RWPE2 (cell line): ENCODE measurements around the gene TLE4.

Source experiments
- ATAC-seq: fragments of 200-7000 bp; cut with Tn5 transposase; 3 replicates; pipeline ENCODE4 v1.9.1; 2021; ENCODE audit warnings: low read depth
- DNase-seq: peaks from one replicate; pipeline ENCODE4 v3.0.0-alpha.2; 2020; ENCODE audit warnings: low spot score
- H3K27ac ChIP-seq: fragments of 450-650 bp; 2 replicates; pipeline ENCODE4 v1.5.1; 2017; ENCODE audit warnings: mild to moderate bottlenecking; ENCODE audit not compliant: poor library complexity, severe bottlenecking
- H3K27me3 ChIP-seq: fragments of 250-450 bp; sonication (Bioruptor Pico); 2 replicates; pipeline ENCODE4 v1.5.1; 2021; ENCODE audit warnings: mild to moderate bottlenecking, moderate library complexity; ENCODE audit not compliant: insufficient read depth, poor library complexity, severe bottlenecking
- H3K36me3 ChIP-seq: fragments of 250-450 bp; sonication (Bioruptor Pico); 2 replicates; pipeline ENCODE4 v1.5.1; 2020; ENCODE audit warnings: low read depth, mild to moderate bottlenecking, moderate library complexity
- H3K4me1 ChIP-seq: fragments of 250-450 bp; sonication (Bioruptor Pico); 2 replicates; pipeline ENCODE4 v1.5.1; 2021; ENCODE audit warnings: mild to moderate bottlenecking, moderate library complexity; ENCODE audit not compliant: insufficient read depth, poor library complexity, severe bottlenecking
- H3K4me3 ChIP-seq: fragments of 250-450 bp; sonication (Bioruptor Pico); 2 replicates; pipeline ENCODE4 v1.5.1; 2021; ENCODE audit warnings: mild to moderate bottlenecking, moderate library complexity; ENCODE audit not compliant: severe bottlenecking
- H3K9me3 ChIP-seq: fragments of 250-450 bp; sonication (Bioruptor Pico); 2 replicates; pipeline ENCODE4 v1.5.1; 2021; ENCODE audit warnings: mild to moderate bottlenecking, moderate library complexity; ENCODE audit not compliant: severe bottlenecking
- CTCF ChIP-seq: fragments of 450-650 bp; IDR thresholded peaks from one replicate; pipeline ENCODE4 v1.5.1; 2017; ENCODE audit warnings: mild to moderate bottlenecking, moderate library complexity; ENCODE audit not compliant: poor library complexity, severe bottlenecking

The TLE4 gene

GRCh38 chr9:79570448-79571308, 1.1 kb upstream of the TLE4 start:
- peak overlapping the region; percentile 61 for H3K4me3 ChIP-seq
- H3K9me3 ChIP-seq: no peaks in the 10 kb centered on the region
- no peak for TF ChIP-seq CTCF
- no peak; the same call in 2 of the 3 replicates for ATAC-seq
- peak overlapping the region; percentile 56 for H3K27ac ChIP-seq
- DNase-seq: peak; percentile 51
- no peaks in the 10 kb centered on the region for H3K27me3 ChIP-seq
- H3K4me1 ChIP-seq: peaks cover 3% of the 10 kb centered on the region
- H3K36me3 ChIP-seq: no peaks in the 10 kb centered on the region

- DNase-seq (no peak), ATAC-seq (no peak)
- peak overlapping the region; percentile 30 for H3K27ac ChIP-seq
- no peaks in the 10 kb centered on the region for H3K9me3 ChIP-seq
- no peak for TF ChIP-seq CTCF
- H3K27me3 ChIP-seq: no peaks in the 10 kb centered on the region
- peaks cover 3% of the 10 kb centered on the region for H3K4me1 ChIP-seq
- H3K4me3 ChIP-seq: peak overlapping the region; percentile 94
- no peaks in the 10 kb centered on the region for H3K36me3 ChIP-seq
These were observed 355 bp downstream of the TLE4 start for GRCh38 chr9:79572032-79572607.

- Histone ChIP-seq H3K27me3 (no peaks in the 10 kb centered on the region), H3K4me1 (peaks cover 3% of the 10 kb centered on the region), H3K36me3 (no peaks in the 10 kb centered on the region), H3K4me3 (peak overlapping the region; percentile 94), H3K27ac (peak overlapping the region; percentile 30), H3K9me3 (no peaks in the 10 kb centered on the region)
- ATAC-seq (no peak), DNase-seq (no peak)
- peak; percentile 27 for TF ChIP-seq CTCF
These were observed 1.0 kb downstream of the TLE4 start for GRCh38 chr9:79572608-79573411.

- H3K4me3 ChIP-seq: peak overlapping the region; percentile 94
- no peak for TF ChIP-seq CTCF
- H3K27me3 ChIP-seq: no peaks in the 10 kb centered on the region
- ATAC-seq (no peak), DNase-seq (peak; percentile 49)
- peaks cover 3% of the 10 kb centered on the region for H3K4me1 ChIP-seq
- H3K36me3 ChIP-seq: no peaks in the 10 kb centered on the region
- no peak overlapping the region for H3K27ac ChIP-seq
- H3K9me3 ChIP-seq: no peaks in the 10 kb centered on the region
These were observed 1.7 kb downstream of the TLE4 start for GRCh38 chr9:79573412-79573923.
